ENCODE data around the gene SEMA7A. TPM values are rescaled to one million over a fixed set of nuclear protein-coding genes. Genes with fewer than 3 reads are reported as not detected.

SEMA7A gene
- total and polyA plus RNA-seq, 9 of the 15 experiments (the other 6 are each of a cell fraction or from before 2014, with no cell fraction given), result 0.04 to 8.2 (median 5.4) TPM; not detected in 1

- no peak for TF ChIP-seq MEF2A (IDR thresholded peaks at IDR 0.05; ENCODE audit: control insufficient read depth, low read depth, low read length)
- TF ChIP-seq KLF13 (tag; IDR thresholded peaks at IDR 0.05; ENCODE audit: borderline replicate concordance, low read depth), result peak; percentile 36; the same call in 1 of the 2 replicates
- no peak for TF ChIP-seq NCOA2 (IDR thresholded peaks at IDR 0.05; ENCODE audit: partially characterized antibody in 2 of 2)
- TF ChIP-seq ZNF318 (IDR thresholded peaks at IDR 0.05; ENCODE audit: borderline replicate concordance in 1 of 2, low read depth in 1 of 2), result no peak
- TF ChIP-seq ARHGAP35 (IDR thresholded peaks at IDR 0.05; ENCODE audit: partially characterized antibody), result no peak
- no peak for TF ChIP-seq IRF9 (tag; IDR thresholded peaks at IDR 0.05)
- TF ChIP-seq FOXA3 (CRISPR knock-in tag; conservative IDR thresholded peaks at IDR 0.05 in 1 of 2, IDR thresholded peaks at IDR 0.05 in 1 of 2), result peak; percentile 49 to 88
- TF ChIP-seq EGR1 (conservative IDR thresholded peaks at IDR 0.05), result peak; percentile 57
- no peak for TF ChIP-seq ILK (tag; IDR thresholded peaks at IDR 0.05; ENCODE audit: borderline replicate concordance, low read depth)
- TF ChIP-seq TSHZ1 (CRISPR knock-in tag; IDR thresholded peaks at IDR 0.05), result no peak
- no peak for TF ChIP-seq JUNB (CRISPR knock-in tag; conservative IDR thresholded peaks at IDR 0.05)
- TF ChIP-seq RBFOX2 (IDR thresholded peaks at IDR 0.05; ENCODE audit: low read depth, low read length), result peak; percentile 99
Observed at GRCh38 chr15:74460871-74461846, 27.4 kb upstream of the SEMA7A start, which contains the start of gene UBL7 (continued).

Data from K562 (cell line).